Measurements from ENCODE around the gene FSD2. TPM values are rescaled to one million over a fixed set of nuclear protein-coding genes. Genes with fewer than 3 reads are reported as not detected.

Gene FSD2
- total and polyA plus RNA-seq, 2 of the 8 experiments (the other 6 are each of a cell fraction or from before 2014, with no cell fraction given) = 0.02 TPM; not detected in 1

GRCh38 chr15:82749951-82750830, 55.7 kb downstream of the FSD2 start:
- no peak overlapping the region for H3K23ac ChIP-seq (ENCODE audit: insufficient read length)
- no peak overlapping the region for H2BK12ac ChIP-seq (ENCODE audit: low read depth, low read length)
- H3K56ac ChIP-seq (replicated peaks; ENCODE audit: insufficient read length, low read depth, low read length) = no peak overlapping the region
- H2BK20ac ChIP-seq (ENCODE audit: low read length) = no peak overlapping the region
- H4K91ac ChIP-seq (replicated peaks; ENCODE audit: insufficient read length, low read length) = no peak overlapping the region
- 0% methylated on average over 47 of the region's 47 CpGs; no CpG with 5 or more reads in 1 of the 2 experiments for WGBS, 2 experiments (ENCODE audit: extremely low coverage in 1 of 2, insufficient coverage in 1 of 2, insufficient read length in 1 of 2, insufficient replicate concordance in 2 of 2, low coverage in 1 of 2, low lambda C conversion rate in 2 of 2, missing lambda C conversion rate in 1 of 2)
- peak overlapping the region; percentile 49; the same call in 1 of the 2 replicates for H3K27ac ChIP-seq (ENCODE audit: low read depth, low read length)
- H3K36me3 ChIP-seq (ENCODE audit: control insufficient read depth in 2 of 4, insufficient read depth in 4 of 4, low read length in 3 of 4) = peaks cover 0 to 10% (median 6%) of the 10 kb centered on the region in 4 experiments; a peak in 6 of 8 replicates
- no peak overlapping the region for H3K4ac ChIP-seq (replicated peaks; ENCODE audit: insufficient read length, low read depth, low read length)
- H4K8ac ChIP-seq (ENCODE audit: extremely low read depth, insufficient read depth, low read length) = peak overlapping the region; percentile 75; the same call in 1 of the 2 replicates
- no peaks in the 10 kb centered on the region for H3K27me3 ChIP-seq (replicated peaks in 1 of 4; ENCODE audit: control insufficient read depth in 3 of 4, extremely low read depth in 1 of 4, insufficient read depth in 3 of 4, low read length in 3 of 4)
- H3K4me1 ChIP-seq (replicated peaks in 1 of 4; ENCODE audit: control insufficient read depth in 3 of 4, insufficient read depth in 4 of 4, low read length in 3 of 4) = peaks cover 0 to 5% (median 2%) of the 10 kb centered on the region in 4 experiments; a peak in 3 of 7 replicates
- H3K23me2 ChIP-seq (ENCODE audit: low read depth, low read length) = peaks cover 6% of the 10 kb centered on the region; the same call in 1 of the 2 replicates
- CTCF ChIA-PET (ENCODE audit: partially characterized antibody) = interaction anchor here (0.6 to 2.4 kb wide), 12 partner anchors 8 to 263 kb away, joined by 3 to 8 read pairs (median 3); no protein-coding TSS in a partner anchor
- no peak overlapping the region for H2BK120ac ChIP-seq (replicated peaks; ENCODE audit: low read depth, low read length)
- H2AFZ ChIP-seq (ENCODE audit: low read length) = peak overlapping the region; percentile 83
- DNase-seq (ENCODE audit: low read depth in 1 of 2, low spot score in 2 of 2) = peak; percentile 77 to 82
- FAIRE-seq = no peak
- H3K79me1 ChIP-seq (ENCODE audit: low read depth, low read length) = peaks cover 6% of the 10 kb centered on the region; the same call in 1 of the 2 replicates
- H4K5ac ChIP-seq (ENCODE audit: insufficient read length, low read depth, low read length) = peak overlapping the region; percentile 68
- peak overlapping the region; percentile 54 to 86 (median 72) for H3K9ac ChIP-seq (replicated peaks in 1 of 4; ENCODE audit: extremely low read depth in 1 of 4, low read depth in 3 of 4, low read length in 3 of 4)
- peak overlapping the region; percentile 72 to 86 (median 83) for H3K4me3 ChIP-seq (ENCODE audit: extremely low read depth in 1 of 4, insufficient read depth in 2 of 4, low read depth in 3 of 4, low read length in 4 of 4)
- no peak overlapping the region; the same call in 1 of the 2 replicates for H2BK5ac ChIP-seq (ENCODE audit: low read depth, low read length)
- H2AK5ac ChIP-seq (ENCODE audit: low read depth, low read length) = no peak overlapping the region
- POLR2A ChIA-PET (ENCODE audit: partially characterized antibody) = interaction anchor here (0.8 to 3.4 kb wide), 14 partner anchors 8 to 214 kb away, joined by 3 to 25 read pairs (median 4); partner anchors contain the start of genes AP3B2 and RPS17
- peaks cover 0 to 5% of the 10 kb centered on the region in 2 experiments for H4K20me1 ChIP-seq (replicated peaks in 1 of 2; ENCODE audit: control insufficient read depth in 1 of 2, insufficient read depth in 2 of 2, low read length in 2 of 2)
- no peaks in the 10 kb centered on the region for H3K9me3 ChIP-seq (ENCODE audit: insufficient read depth in 2 of 2, low read depth in 1 of 2, low read length in 1 of 2)
- peak overlapping the region; percentile 89 for H3K4me2 ChIP-seq (ENCODE audit: insufficient read depth in 1 of 2, low read depth in 2 of 2, low read length in 2 of 2)
- no peak overlapping the region for H2BK15ac ChIP-seq (ENCODE audit: low read length)
- H3K14ac ChIP-seq (ENCODE audit: insufficient read length) = no peak overlapping the region
- peaks cover 4 to 29% of the 10 kb centered on the region in 2 experiments; a peak in 3 of 4 replicates for H3K79me2 ChIP-seq (ENCODE audit: control insufficient read depth in 1 of 2, insufficient read depth in 2 of 2, low read length in 2 of 2)
- peak overlapping the region; percentile 62; the same call in 1 of the 2 replicates for H3K18ac ChIP-seq (ENCODE audit: extremely low read depth, low read length)
- TF ChIP-seq EGR1 (IDR thresholded peaks at IDR 0.05; ENCODE audit: borderline replicate concordance, low read depth, low read length) = peak; percentile 76
- TF ChIP-seq POLR2A (IDR thresholded peaks at IDR 0.05; ENCODE audit: control extremely low read depth in 1 of 2, low read depth in 2 of 2, low read length in 2 of 2) = peak; percentile 47 to 77
- peak; percentile 70 for TF ChIP-seq TBP (IDR thresholded peaks at IDR 0.05; ENCODE audit: low read depth, low read length)
- peak; percentile 87 to 98; a peak in 3 of 4 replicates for TF ChIP-seq HDAC2 (IDR thresholded peaks at IDR 0.05; ENCODE audit: borderline replicate concordance in 1 of 2, low read depth in 2 of 2, low read length in 2 of 2)
- peak; percentile 95 for TF ChIP-seq SAP30 (IDR thresholded peaks at IDR 0.05; ENCODE audit: insufficient read depth, insufficient replicate concordance, low read length)
- no peak for TF ChIP-seq SUZ12 (IDR thresholded peaks at IDR 0.05; ENCODE audit: low read length)
- peak; percentile 78; the same call in 1 of the 2 replicates for TF ChIP-seq GABPA (IDR thresholded peaks at IDR 0.05; ENCODE audit: borderline replicate concordance, insufficient read depth, low read length)
- TF ChIP-seq SRF (IDR thresholded peaks at IDR 0.05; ENCODE audit: low read depth, low read length) = no peak
- TF ChIP-seq KDM5A (IDR thresholded peaks at IDR 0.05; ENCODE audit: low read length) = no peak
- TF ChIP-seq JUND (IDR thresholded peaks at IDR 0.05; ENCODE audit: low read length) = 0 out of 2 replicates have a peak, but pooled peaks have one; percentile 12
